Right lung (tissue), 5 donors: ENCODE results near the gene CBX2. TPM values are rescaled to one million over a fixed set of nuclear protein-coding genes. Genes with fewer than 3 reads are reported as not detected.
A peak's percentile ranks its signal among the peaks of the same experiment; 100 is the strongest.

Source experiments
- DNase-seq, 2 donors: peaks; one replicate each; pipeline ENCODE4 v3.0.0-alpha.2; 2013
- polyA plus RNA-seq, 5 donors: library from polyadenylated mRNA; unstranded; fragments of 120-200 nt; gene quantifications; one replicate each; pipeline versions ENCODE4 v1.2.1 to v1.2.3, GENCODE V29; 2013; ENCODE audit warnings: inconsistent platforms in 1 of 5, low replicate concordance in 1 of 5; ENCODE audit not compliant: insufficient read length in 5 of 5, insufficient read depth in 1 of 5

CBX2 gene
- polyA plus RNA-seq, 5 donors, result 20.1 to 31.7 (median 25.8) TPM

GRCh38 chr17:79824893-79825579 lies 47.1 kb downstream of the CBX2 start:
- DNase-seq, result no peak

DNA sequence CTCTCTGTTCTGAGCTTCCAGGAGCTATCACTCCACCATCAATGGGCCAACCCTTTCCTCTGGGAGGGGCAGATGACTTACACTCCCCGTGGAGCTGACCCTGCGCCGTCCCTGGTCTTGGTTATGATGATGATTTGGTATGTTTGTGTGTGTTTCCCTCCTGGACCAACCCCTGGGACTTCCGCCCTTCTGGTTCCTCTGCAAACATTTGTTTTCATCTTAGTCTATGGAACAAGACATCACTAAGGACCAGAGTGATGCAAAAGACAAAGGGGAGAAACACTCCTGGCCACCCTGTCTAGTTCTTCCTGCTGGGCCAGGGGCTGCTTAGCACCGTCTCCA lies 47.6 kb downstream of the CBX2 start:
- no peak for DNase-seq

DNA sequence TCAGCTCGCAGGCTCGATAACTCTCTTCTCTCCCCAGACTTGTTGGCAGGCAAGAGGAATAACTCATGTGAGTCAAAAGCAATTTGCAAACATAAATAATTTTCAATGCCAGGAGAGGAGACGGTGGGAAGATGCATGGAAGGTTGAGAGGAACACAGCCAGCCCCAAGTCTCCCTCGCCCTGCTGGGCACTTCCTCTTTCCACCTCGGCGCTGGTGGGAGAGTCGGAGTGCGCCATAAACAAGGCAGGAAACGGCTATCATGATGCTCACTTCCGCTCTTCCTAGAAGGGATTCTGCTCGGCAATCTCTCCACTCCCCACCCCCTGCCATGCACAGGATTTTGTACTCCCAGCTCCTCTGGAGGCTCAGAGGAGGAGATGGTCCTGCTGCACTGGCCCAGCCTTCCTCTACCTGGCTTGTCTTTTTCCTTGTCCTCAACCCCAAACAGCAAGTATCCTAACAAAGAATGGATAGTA lies 48.3 kb downstream of the CBX2 start:
- DNase-seq, result no peak

GRCh38 chr17:79826841-79827578 lies 49.1 kb downstream of the CBX2 start:
- no peak for DNase-seq

GRCh38 chr17:79829004-79829403 lies 51.1 kb downstream of the CBX2 start:
- no peak for DNase-seq

GRCh38 chr17:79829457-79829856 lies 51.5 kb downstream of the CBX2 start:
- DNase-seq, result no peak

- DNase-seq, result no peak
Observed at GRCh38 chr17:79830303-79830702, 52.4 kb downstream of the CBX2 start.

- no peak for DNase-seq
Observed at GRCh38 chr17:79830763-79831264, 52.9 kb downstream of the CBX2 start.

DNA sequence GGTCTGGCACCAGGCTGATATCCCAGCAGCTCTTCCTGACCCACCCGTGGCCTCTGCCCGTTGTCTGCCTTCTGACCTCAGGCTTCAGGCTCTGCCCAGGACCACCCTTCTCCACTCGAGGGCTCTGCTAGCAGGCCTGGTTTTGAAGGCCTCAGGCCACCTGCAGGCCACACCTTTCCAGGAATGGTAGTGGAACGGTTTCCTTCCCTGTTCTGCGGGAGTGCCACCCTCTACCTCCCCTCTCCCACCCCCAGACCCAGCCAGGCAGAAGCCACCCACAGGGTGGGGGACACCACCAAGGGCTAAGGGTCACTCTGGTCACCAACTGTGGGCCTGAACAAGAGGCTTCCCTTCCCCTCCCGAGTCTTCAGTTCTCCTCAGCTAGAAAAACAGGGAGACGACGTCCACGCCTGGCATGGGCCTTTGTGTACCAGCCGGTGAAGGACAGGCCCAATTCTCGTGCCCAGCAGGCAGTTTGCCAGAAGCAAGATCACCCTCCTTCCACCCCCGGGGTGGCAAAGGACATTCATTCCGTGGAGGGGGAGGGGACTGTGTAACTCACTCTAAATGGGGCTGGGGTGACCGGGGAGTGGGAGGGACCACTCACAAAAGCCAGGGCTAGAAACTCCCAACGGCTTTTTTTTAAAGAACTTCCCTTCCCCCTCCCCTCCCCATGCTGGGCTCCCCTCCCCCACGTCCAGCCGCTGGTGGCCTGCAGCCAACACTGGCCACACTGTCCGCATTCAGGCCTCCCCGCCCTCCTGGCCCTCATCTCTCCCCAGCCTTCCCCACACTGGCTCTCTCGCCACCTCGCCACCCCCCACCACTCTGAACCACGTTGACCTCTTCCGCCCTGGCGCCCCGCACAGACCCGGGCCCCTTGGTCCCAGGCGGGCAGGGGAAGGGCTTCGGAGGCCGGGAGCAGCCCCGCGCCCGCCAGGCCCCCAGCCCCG lies 53.6 kb downstream of the CBX2 start:
- no peak for DNase-seq

DNA sequence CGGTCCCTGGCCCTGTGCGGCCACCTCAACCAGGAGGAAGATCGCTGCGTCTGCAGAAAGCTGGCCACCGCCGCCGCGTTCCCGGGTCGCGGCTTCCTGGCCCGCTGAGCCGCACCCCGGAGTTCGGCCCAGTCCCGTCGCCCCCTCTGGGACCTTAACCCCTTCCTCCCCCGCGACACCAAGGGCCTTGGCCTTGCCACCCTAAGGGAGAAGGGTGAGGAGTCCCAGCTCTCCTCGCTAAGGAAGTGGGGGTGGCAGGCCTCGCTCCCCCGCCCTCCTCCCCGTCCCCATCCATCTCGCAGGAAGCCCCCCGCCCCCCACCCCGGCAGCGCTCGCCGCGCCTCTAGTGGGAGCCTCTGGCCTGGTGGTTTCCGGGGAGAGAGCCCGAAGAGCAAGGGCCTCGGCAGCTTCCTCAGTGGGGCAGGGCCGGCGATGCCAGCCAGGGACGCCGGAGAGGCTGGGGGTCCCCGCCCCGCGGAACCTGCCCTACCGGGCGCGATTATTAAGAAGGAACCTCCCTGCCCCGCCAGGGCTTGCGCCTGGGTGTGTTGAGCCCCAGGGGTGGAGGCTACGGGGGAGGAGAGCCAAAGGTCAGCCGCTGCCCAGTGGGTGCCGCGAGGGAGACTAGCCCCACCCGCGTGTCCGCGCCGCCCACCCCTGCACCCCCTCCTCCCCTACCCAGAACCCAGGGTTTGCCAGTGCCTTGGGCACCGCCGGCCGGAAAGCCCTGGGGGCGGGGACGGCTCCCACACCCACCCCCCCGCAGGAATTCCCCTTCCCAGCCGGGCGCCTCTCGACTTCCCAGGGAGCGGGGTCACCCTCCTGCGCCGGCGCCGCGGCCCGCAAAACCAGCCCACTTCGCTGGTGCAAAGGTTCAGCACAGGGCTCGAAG lies 54.5 kb downstream of the CBX2 start:
- DNase-seq, result no peak

GRCh38 chr17:79833110-79833450 lies 55.1 kb downstream of the CBX2 start:
- DNase-seq, result no peak

- DNase-seq, result no peak
Observed at GRCh38 chr17:79833744-79834564, 56.0 kb downstream of the CBX2 start.

- no peak for DNase-seq
Observed at GRCh38 chr17:79834565-79835469, 56.9 kb downstream of the CBX2 start.

- DNase-seq, result no peak
Observed at GRCh38 chr17:79835470-79835899, 57.5 kb downstream of the CBX2 start.

DNA sequence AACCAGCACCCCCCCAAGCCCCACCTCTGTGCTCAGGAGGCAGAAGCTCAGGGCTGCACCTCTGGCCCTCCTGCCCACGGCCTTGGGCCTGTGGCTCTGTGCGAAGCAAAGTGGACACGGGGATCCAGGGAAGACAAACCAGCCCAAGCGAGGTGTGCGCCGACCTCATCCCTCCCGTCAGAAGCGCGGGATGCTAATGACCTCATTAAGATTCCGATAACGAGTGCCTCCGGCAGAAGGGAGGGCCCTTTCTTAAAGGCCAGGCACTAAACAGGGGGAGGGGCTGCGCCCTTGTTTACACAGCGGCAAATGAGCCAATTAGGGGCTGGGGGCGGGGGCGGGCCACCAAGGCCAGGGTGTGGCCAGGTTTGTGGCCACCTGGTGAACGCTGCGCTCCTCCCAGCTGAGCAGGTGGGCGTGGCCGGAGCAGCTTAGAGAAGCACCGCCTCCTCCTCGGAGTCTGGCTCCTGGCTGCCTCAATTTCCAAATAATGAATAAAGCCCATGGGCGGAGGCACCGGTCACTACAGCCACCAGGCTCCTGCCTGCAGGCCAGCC lies 58.1 kb downstream of the CBX2 start:
- no peak for DNase-seq

- no peak for DNase-seq
Observed at GRCh38 chr17:79836510-79836971, 58.6 kb downstream of the CBX2 start.

- DNase-seq, result peak; percentile 82 to 87
Observed at GRCh38 chr17:79836972-79837887, 59.3 kb downstream of the CBX2 start.
